H1 (cell line): ENCODE measurements around the gene TCEANC. TPM values are rescaled to one million over a fixed set of nuclear protein-coding genes. Genes with fewer than 3 reads are reported as not detected.

Source experiments
- EZH2 ChIP-seq: fragments of 200-600 bp; sonication (generic); IDR thresholded peaks from 2 replicates; pipeline ENCODE4 v1.7.1; 2012; ENCODE audit warnings: low read depth, mild to moderate bottlenecking, moderate library complexity, low read length, inconsistent platforms; ENCODE audit not compliant: severe bottlenecking
- RXRA ChIP-seq: IDR thresholded peaks from 2 replicates; pipeline ENCODE4 v1.6.1; 2011; ENCODE audit warnings: low read depth, mild to moderate bottlenecking, low read length, moderate library complexity; ENCODE audit not compliant: insufficient read depth
- SIX5 ChIP-seq: IDR thresholded peaks from 2 replicates; pipeline ENCODE4 v1.6.1; 2011; ENCODE audit warnings: mild to moderate bottlenecking, low read depth, low read length
- polyA plus RNA-seq, 7 experiments: library from polyadenylated mRNA; depleted of rRNA in 3 of 7; stranded (reverse) in 5 of 7; unstranded in 2 of 7; fragments of >200 nt in 5 of 7; fragments of 200-250 nt in 2 of 7; gene quantifications; 1 replicate in 5 of 7; 2 replicates in 1 of 7; 4 replicates in 1 of 7; pipeline versions ENCODE4 v1.2.1 to v1.2.3, GENCODE V29; 2011 to 2013; ENCODE audit warnings: missing spikeins in 2 of 7, mixed read lengths in 2 of 7
- total RNA-seq: library from RNA; stranded (reverse); fragmentation: NEBNext Ultra II Directional; extraction: Animal tissue kit (Norgen Biotek cat#: 25700); gene quantifications from 2 replicates; pipeline ENCODE4 v1.2.1, GENCODE V29; 2021

The TCEANC gene
- total and polyA plus RNA-seq, 2 of the 8 experiments (the other 6 are each of a cell fraction or from before 2014, with no cell fraction given) = 0.88 to 2.0 TPM

GRCh38 chrX:13645464-13646153 lies 7.3 kb upstream of the TCEANC start (continued):
- TF ChIP-seq SIX5 (no peak), RXRA (no peak), EZH2 (no peak)
- TF ChIP-seq, all 59 proteins: peak for 0
